ENCODE measurements around the gene NDST1. TPM values are rescaled to one million over a fixed set of nuclear protein-coding genes. Genes with fewer than 3 reads are reported as not detected.

NDST1 gene
- total RNA-seq, 1 experiment from 2014 or later, result 33.1 TPM

DNA sequence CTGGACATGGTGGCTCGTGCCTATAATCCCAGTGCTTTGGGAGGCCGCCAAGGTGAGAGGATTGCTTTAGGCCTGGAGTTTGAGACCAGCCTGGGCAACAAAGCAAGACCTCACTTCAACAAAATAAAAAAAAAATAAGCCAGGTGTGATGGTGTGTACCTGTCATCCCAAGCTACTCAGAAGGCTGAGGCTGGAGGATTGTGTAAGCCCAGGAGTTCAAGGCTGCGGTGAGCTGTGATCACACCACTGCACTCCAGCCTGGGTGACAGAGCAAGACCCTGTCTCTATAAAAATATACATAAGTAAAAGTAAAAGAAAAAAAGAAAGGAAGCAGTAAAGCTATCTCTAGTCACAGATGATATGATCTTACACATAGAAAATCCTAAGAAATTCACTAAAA, 73.0 kb downstream of the NDST1 start:
- RAD21 ChIA-PET (ENCODE audit: low non-redundant PET in 1 of 2, low total read pairs in 2 of 2, uncharacterized antibody in 2 of 2, unreplicated experiment in 2 of 2), result no interaction called here
- intact Hi-C loops (cut with micrococcal nuclease), result no loop called here
- DNase-seq (ENCODE audit: low read depth, low spot score) (no peak), ATAC-seq (no peak)
- Histone ChIP-seq H2AFZ (ENCODE audit: low read depth, low read length, poor library complexity, severe bottlenecking) (no peak overlapping the region), H3K4me2 (ENCODE audit: low read length) (no peak overlapping the region), H3K9ac (ENCODE audit: low read length) (no peak overlapping the region), H3K27ac (ENCODE audit: low read depth, low read length) (no peak overlapping the region), H4K20me1 (ENCODE audit: insufficient read depth) (no peaks in the 10 kb centered on the region), H3K4me1 (ENCODE audit: control insufficient read depth in 1 of 2, insufficient read depth in 2 of 2, low read length in 2 of 2) (no peaks in the 10 kb centered on the region), H3K79me2 (ENCODE audit: insufficient read depth, low read length) (no peaks in the 10 kb centered on the region), H3K9me3 (ENCODE audit: control insufficient read depth in 1 of 2, insufficient read depth in 1 of 2, low read depth in 1 of 2, low read length in 2 of 2) (no peaks in the 10 kb centered on the region), H3K9me2 (ENCODE audit: insufficient read depth) (no peaks in the 10 kb centered on the region), H3K4me3 (replicated peaks in 1 of 2; ENCODE audit: low read depth in 1 of 2, low read length in 2 of 2) (no peak overlapping the region), H3K27me3 (ENCODE audit: insufficient read depth, low read length) (no peaks in the 10 kb centered on the region), H3K36me3 (ENCODE audit: control insufficient read depth in 1 of 2, insufficient read depth in 2 of 2, low read length in 2 of 2) (no peaks in the 10 kb centered on the region)
- BruUV-seq (replicated peaks), result no TSS peak
- POLR2A ChIA-PET, result no interaction called here
- TF ChIP-seq ELF1 (IDR thresholded peaks at IDR 0.05; ENCODE audit: borderline replicate concordance, low read depth), result no peak
- TF ChIP-seq, protein P1, sequence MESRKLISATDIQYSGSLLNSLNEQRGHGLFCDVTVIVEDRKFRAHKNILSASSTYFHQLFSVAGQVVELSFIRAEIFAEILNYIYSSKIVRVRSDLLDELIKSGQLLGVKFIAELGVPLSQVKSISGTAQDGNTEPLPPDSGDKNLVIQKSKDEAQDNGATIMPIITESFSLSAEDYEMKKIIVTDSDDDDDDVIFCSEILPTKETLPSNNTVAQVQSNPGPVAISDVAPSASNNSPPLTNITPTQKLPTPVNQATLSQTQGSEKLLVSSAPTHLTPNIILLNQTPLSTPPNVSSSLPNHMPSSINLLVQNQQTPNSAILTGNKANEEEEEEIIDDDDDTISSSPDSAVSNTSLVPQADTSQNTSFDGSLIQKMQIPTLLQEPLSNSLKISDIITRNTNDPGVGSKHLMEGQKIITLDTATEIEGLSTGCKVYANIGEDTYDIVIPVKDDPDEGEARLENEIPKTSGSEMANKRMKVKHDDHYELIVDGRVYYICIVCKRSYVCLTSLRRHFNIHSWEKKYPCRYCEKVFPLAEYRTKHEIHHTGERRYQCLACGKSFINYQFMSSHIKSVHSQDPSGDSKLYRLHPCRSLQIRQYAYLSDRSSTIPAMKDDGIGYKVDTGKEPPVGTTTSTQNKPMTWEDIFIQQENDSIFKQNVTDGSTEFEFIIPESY (IDR thresholded peaks at IDR 0.05; ENCODE audit: extremely low read depth, insufficient replicate concordance, low read length), result no peak
- CTCF ChIA-PET, result no interaction called here

GRCh38 chr5:150582241-150583109, 74.5 kb downstream of the NDST1 start:
- Histone ChIP-seq H3K79me2 (ENCODE audit: insufficient read depth, low read length) (no peaks in the 10 kb centered on the region), H3K4me1 (ENCODE audit: control insufficient read depth in 1 of 2, insufficient read depth in 2 of 2, low read length in 2 of 2) (no peaks in the 10 kb centered on the region), H4K20me1 (ENCODE audit: insufficient read depth) (no peaks in the 10 kb centered on the region), H3K9me3 (ENCODE audit: control insufficient read depth in 1 of 2, insufficient read depth in 1 of 2, low read depth in 1 of 2, low read length in 2 of 2) (no peaks in the 10 kb centered on the region), H3K9ac (ENCODE audit: low read length) (no peak overlapping the region), H3K9me2 (ENCODE audit: insufficient read depth) (no peaks in the 10 kb centered on the region), H3K36me3 (ENCODE audit: control insufficient read depth in 1 of 2, insufficient read depth in 2 of 2, low read length in 2 of 2) (no peaks in the 10 kb centered on the region), H3K4me3 (replicated peaks in 1 of 2; ENCODE audit: low read depth in 1 of 2, low read length in 2 of 2) (no peak overlapping the region), H2AFZ (ENCODE audit: low read depth, low read length, poor library complexity, severe bottlenecking) (no peak overlapping the region), H3K27ac (ENCODE audit: low read depth, low read length) (no peak overlapping the region), H3K27me3 (ENCODE audit: insufficient read depth, low read length) (no peaks in the 10 kb centered on the region), H3K4me2 (ENCODE audit: low read length) (no peak overlapping the region)
- POLR2A ChIA-PET, result interaction anchor here (0.6 kb wide), 1 partner anchor 1127 kb away, joined by 3 read pairs; no protein-coding TSS in a partner anchor
- CTCF ChIA-PET, result interaction anchor here (1.8 kb wide), 1 partner anchor 8 kb away, joined by 5 read pairs; no protein-coding TSS in a partner anchor
- RAD21 ChIA-PET (ENCODE audit: low non-redundant PET in 1 of 2, low total read pairs in 2 of 2, uncharacterized antibody in 2 of 2, unreplicated experiment in 2 of 2), result no interaction called here
- no TSS peak for BruUV-seq (replicated peaks)
- intact Hi-C loops (cut with micrococcal nuclease), result no loop called here
- DNase-seq (ENCODE audit: low read depth, low spot score) (no peak), ATAC-seq (no peak)
- TF ChIP-seq CEBPB (IDR thresholded peaks at IDR 0.05; ENCODE audit: low read depth), result no peak
- TF ChIP-seq, protein P1 (IDR thresholded peaks at IDR 0.05; ENCODE audit: extremely low read depth, insufficient replicate concordance, low read length), result no peak
- no peak for TF ChIP-seq ZNF274 (IDR thresholded peaks at IDR 0.05; ENCODE audit: low read depth, low read length)
- TF ChIP-seq POLR2A (IDR thresholded peaks at IDR 0.05; ENCODE audit: borderline replicate concordance, extremely low read depth, insufficient read depth, insufficient read length), result no peak
- TF ChIP-seq JUND (IDR thresholded peaks at IDR 0.05), result no peak
- TF ChIP-seq EZH2phosphoT487 (IDR thresholded peaks at IDR 0.05; ENCODE audit: borderline replicate concordance), result no peak
- TF ChIP-seq RAD21 (IDR thresholded peaks at IDR 0.05; ENCODE audit: low read depth), result no peak
- TF ChIP-seq ATF3 (IDR thresholded peaks at IDR 0.05), result no peak
- TF ChIP-seq SIN3A (IDR thresholded peaks at IDR 0.05; ENCODE audit: low read depth), result no peak
- no peak for TF ChIP-seq ZFX (IDR thresholded peaks at IDR 0.05)
- TF ChIP-seq POLR2AphosphoS5 (IDR thresholded peaks at IDR 0.05; ENCODE audit: low read depth, low read length), result no peak
- TF ChIP-seq EGR1 (IDR thresholded peaks at IDR 0.05; ENCODE audit: low read depth), result no peak
